CD14-positive monocyte (primary cell): ENCODE data around the gene RPS24. TPM values are rescaled to one million over a fixed set of nuclear protein-coding genes. Genes with fewer than 3 reads are reported as not detected.

Experiments
- DNase-seq, 3 donors: peaks; one replicate each; pipeline ENCODE4 v3.0.0-alpha.2; 2011 to 2022
- H2AFZ ChIP-seq: 2 replicates; pipeline ENCODE4 v1.6.0; 2012; ENCODE audit warnings: mild to moderate bottlenecking, low read depth, low read length, inconsistent platforms; ENCODE audit not compliant: insufficient read depth, poor library complexity, severe bottlenecking
- H3K27ac ChIP-seq, 2 donors: 1 replicate in 1 of 2; 2 replicates in 1 of 2; pipeline ENCODE4 v1.5.1; 2012 to 2013; ENCODE audit warnings: low read length in 2 of 2, control low read depth in 1 of 2, inconsistent platforms in 1 of 2, low read depth in 1 of 2, mild to moderate bottlenecking in 1 of 2
- H3K27me3 ChIP-seq, 2 donors: one replicate each; pipeline versions ENCODE4 v1.6.0 to v1.6.1; 2011 to 2013; ENCODE audit warnings: low read length in 2 of 2; ENCODE audit not compliant: control insufficient read depth in 2 of 2, insufficient read depth in 2 of 2
- H3K36me3 ChIP-seq, 2 donors: replicated peaks in 1 of 2; 1 replicate in 1 of 2; 2 replicates in 1 of 2; pipeline versions ENCODE4 v1.5.1 to v1.6.1; 2012 to 2013; ENCODE audit warnings: low read length in 2 of 2, control low read depth in 1 of 2, inconsistent platforms in 1 of 2, mild to moderate bottlenecking in 1 of 2; ENCODE audit not compliant: insufficient read depth in 2 of 2, control insufficient read depth in 1 of 2
- H3K4me1 ChIP-seq, 2 donors: 1 replicate in 1 of 2; 2 replicates in 1 of 2; pipeline versions ENCODE4 v1.5.1 to v1.6.1; 2012 to 2013; ENCODE audit warnings: low read length in 2 of 2, control low read depth in 1 of 2, inconsistent platforms in 1 of 2, mild to moderate bottlenecking in 1 of 2, moderate library complexity in 1 of 2; ENCODE audit not compliant: insufficient read depth in 2 of 2, control insufficient read depth in 1 of 2
- H3K4me2 ChIP-seq: replicated peaks from 2 replicates; pipeline ENCODE3; 2012; ENCODE audit warnings: low read length, moderate library complexity, mild to moderate bottlenecking; ENCODE audit not compliant: poor library complexity, severe bottlenecking; ENCODE audit errors: extremely low read depth
- H3K4me3 ChIP-seq, 3 experiments: fragments of 200-600 bp in 1 of 3; sonication (generic) in 1 of 3; replicated peaks in 1 of 3; 1 replicate in 2 of 3; 2 replicates in 1 of 3; pipeline ENCODE4 v1.5.1; 2011 to 2013; ENCODE audit warnings: low read length in 3 of 3, mild to moderate bottlenecking in 3 of 3, control low read depth in 2 of 3, low read depth in 2 of 3, inconsistent platforms in 1 of 3, moderate library complexity in 1 of 3
- H3K79me2 ChIP-seq: 2 replicates; pipeline ENCODE4 v1.6.0; 2012; ENCODE audit warnings: mild to moderate bottlenecking, control low read depth, inconsistent platforms, low read length, moderate library complexity; ENCODE audit not compliant: insufficient read depth
- H3K9ac ChIP-seq: 2 replicates; pipeline ENCODE4 v1.6.0; 2017; ENCODE audit warnings: low read length, mild to moderate bottlenecking; ENCODE audit not compliant: insufficient read depth, poor library complexity, severe bottlenecking
- H3K9me3 ChIP-seq, 2 donors: replicated peaks in 1 of 2; 1 replicate in 1 of 2; 2 replicates in 1 of 2; pipeline versions ENCODE4 v1.5.1 to v1.6.1; 2012 to 2013; ENCODE audit warnings: low read length in 2 of 2, control low read depth in 1 of 2; ENCODE audit not compliant: control insufficient read depth in 1 of 2, insufficient read depth in 1 of 2
- H4K20me1 ChIP-seq: 2 replicates; pipeline ENCODE4 v1.6.0; 2012; ENCODE audit warnings: mild to moderate bottlenecking, low read length, control low read depth, moderate library complexity; ENCODE audit not compliant: insufficient read depth
- H3K27ac Mint-ChIP-seq, 7 donors: one replicate each; pipeline ENCODE4 v1.8.0; 2020; ENCODE audit warnings: mild to moderate bottlenecking in 7 of 7, mixed read lengths in 7 of 7, moderate library complexity in 6 of 7, inconsistent platforms in 2 of 7
- H3K27me3 Mint-ChIP-seq, 3 donors: one replicate each; pipeline ENCODE4 v1.8.0; 2021 to 2022; ENCODE audit warnings: low read depth in 3 of 3, mild to moderate bottlenecking in 3 of 3, mixed read lengths in 3 of 3, moderate library complexity in 3 of 3, inconsistent platforms in 1 of 3
- H3K36me3 Mint-ChIP-seq, 2 donors: one replicate each; pipeline ENCODE4 v1.8.0; 2020; ENCODE audit warnings: mixed read lengths in 2 of 2, inconsistent platforms in 1 of 2, mild to moderate bottlenecking in 1 of 2
- H3K4me1 Mint-ChIP-seq: one replicate; pipeline ENCODE4 v1.8.0; 2020; ENCODE audit warnings: mild to moderate bottlenecking, mixed read lengths
- H3K4me3 Mint-ChIP-seq, 2 donors: one replicate each; pipeline ENCODE4 v1.8.0; 2020; ENCODE audit warnings: mild to moderate bottlenecking in 2 of 2, mixed read lengths in 2 of 2, moderate library complexity in 1 of 2
- H3K9me3 Mint-ChIP-seq, 7 donors: one replicate each; pipeline ENCODE4 v1.8.0; 2020 to 2022; ENCODE audit warnings: mixed read lengths in 7 of 7, mild to moderate bottlenecking in 6 of 7, moderate library complexity in 6 of 7, inconsistent platforms in 2 of 7
- CTCF ChIP-seq: fragments of 200-600 bp; IDR thresholded peaks from one replicate; pipeline ENCODE4 v1.8.0; 2022; ENCODE audit warnings: antibody characterized with exemption, mild to moderate bottlenecking
- WGBS: methylation state at CpG from one replicate; pipeline ENCODE4 v1.1.5; 2013; ENCODE audit warnings: missing lambda C conversion rate; ENCODE audit not compliant: insufficient coverage; 5-methylcytosine and 5-hydroxymethylcytosine counted together
- intact Hi-C, 2 donors: fragments of 100-400 bp; cut with micrococcal nuclease; formaldehyde crosslinking; loops; one replicate each; pipeline versions ENCODE4 v1.15.0 to v1.15.1; 2023
- polyA plus RNA-seq, 3 donors: library from polyadenylated mRNA; depleted of rRNA in 1 of 3; unstranded in 2 of 3; stranded (reverse) in 1 of 3; fragments of 300-500 nt in 2 of 3; fragments of >200 nt in 1 of 3; fragmentation: Illumina TruSeq in 2 of 3; gene quantifications; 1 replicate in 2 of 3; 2 replicates in 1 of 3; pipeline ENCODE4 v1.2.3, GENCODE V29; 2012 to 2021

Gene RPS24
- polyA plus RNA-seq, 3 donors = 801 to 2,073 (median 840) TPM

DNA sequence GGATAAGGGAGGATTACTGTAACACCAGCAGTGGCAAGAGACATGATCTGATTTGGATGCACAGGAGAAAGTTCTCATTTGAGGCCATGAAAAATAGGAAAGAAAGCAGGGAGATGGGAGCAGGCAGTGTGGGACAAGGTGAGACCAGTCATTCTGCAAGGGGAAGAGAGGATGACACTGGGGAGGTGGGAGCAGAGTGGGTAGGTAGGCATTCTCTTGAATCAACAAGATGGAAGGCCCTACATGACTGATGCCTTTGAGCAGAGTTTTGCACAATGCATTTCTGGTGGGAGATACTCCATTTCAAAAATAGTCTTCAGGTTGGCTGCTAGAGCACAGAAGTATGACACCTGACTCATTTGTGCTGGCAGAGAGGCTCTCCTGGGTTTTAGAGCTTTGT is 10.5 kb downstream of the RPS24 start:
- Histone ChIP-seq H3K9me3 (no peaks in the 10 kb centered on the region), H3K27ac (no peak overlapping the region), H3K4me1 (peaks cover 0 to 4% of the 10 kb centered on the region in 2 donors), H4K20me1 (peaks cover 46% of the 10 kb centered on the region), H3K79me2 (peaks cover 17% of the 10 kb centered on the region), H3K27me3 (no peaks in the 10 kb centered on the region), H3K9ac (no peak overlapping the region), H3K36me3 (peaks cover 36 to 43% of the 10 kb centered on the region in 2 donors), H3K4me2 (no peak overlapping the region), H2AFZ (no peak overlapping the region), H3K4me3 (no peak overlapping the region)
- intact Hi-C loops = loop anchor here in 1 of 2 donors (10.0 kb wide), 1 partner anchor 701 kb away; no protein-coding TSS in a partner anchor
- peaks cover 12% of the 10 kb centered on the region for H3K4me1 Mint-ChIP-seq
- H3K27me3 Mint-ChIP-seq = peaks cover 0 to 2% (median 1%) of the 10 kb centered on the region in 3 donors
- H3K36me3 Mint-ChIP-seq = peaks cover 37% of the 10 kb centered on the region in 2 donors
- no peak for TF ChIP-seq CTCF
- peak overlapping the region in 1 of 7 donors; percentile 22 for H3K27ac Mint-ChIP-seq
- H3K4me3 Mint-ChIP-seq = no peak overlapping the region
- no peak for DNase-seq
- H3K9me3 Mint-ChIP-seq = peaks cover 0 to 2% (median 0%) of the 10 kb centered on the region in 7 donors

GRCh38 chr10:78044699-78045098 is 11.0 kb downstream of the RPS24 start:
- Histone ChIP-seq H3K4me1 (peaks cover 0 to 5% of the 10 kb centered on the region in 2 donors), H4K20me1 (peaks cover 41% of the 10 kb centered on the region), H3K79me2 (peaks cover 11% of the 10 kb centered on the region), H3K9me3 (no peaks in the 10 kb centered on the region), H3K27me3 (no peaks in the 10 kb centered on the region), H3K4me3 (no peak overlapping the region), H3K4me2 (no peak overlapping the region), H3K9ac (no peak overlapping the region), H2AFZ (no peak overlapping the region), H3K27ac (no peak overlapping the region), H3K36me3 (peaks cover 31 to 38% of the 10 kb centered on the region in 2 donors)
- intact Hi-C loops = loop anchor here (5.0 to 10.0 kb wide), 4 partner anchors 268 to 1153 kb away; no protein-coding TSS in a partner anchor
- WGBS = 73% methylated on average over 8 of the region's 10 CpGs
- DNase-seq = no peak
- no peak overlapping the region for H3K4me3 Mint-ChIP-seq
- TF ChIP-seq CTCF = no peak
- no peak overlapping the region for H3K27ac Mint-ChIP-seq
- peaks cover 32% of the 10 kb centered on the region in 2 donors for H3K36me3 Mint-ChIP-seq
- H3K4me1 Mint-ChIP-seq = peaks cover 15% of the 10 kb centered on the region
- H3K27me3 Mint-ChIP-seq = peaks cover 0 to 2% (median 1%) of the 10 kb centered on the region in 3 donors
- H3K9me3 Mint-ChIP-seq = peaks cover 0 to 2% (median 0%) of the 10 kb centered on the region in 7 donors
